Measurements from ENCODE around the gene TMEM132D.

GRCh38 chr12:129106772-129107171 is 797.1 kb downstream of the TMEM132D start:
- TF ChIP-seq EZH2 (IDR thresholded peaks at IDR 0.05; ENCODE audit: borderline replicate concordance, low read depth, low read length, poor library complexity, severe bottlenecking) = no peak
- no peak for TF ChIP-seq CTCF (conservative IDR thresholded peaks at IDR 0.05; ENCODE audit: low read depth, low read length)
